WERI-Rb-1 (cell line): ENCODE data around the gene GALNT12.

Source experiments
- DNase-seq: peaks from one replicate; pipeline ENCODE4 v3.0.0-alpha.2; 2020
- H3K27ac ChIP-seq: fragments of 250-450 bp; sonication (Bioruptor Pico); 2 replicates; pipeline ENCODE4 v1.5.1; 2020; ENCODE audit warnings: mild to moderate bottlenecking, moderate library complexity
- H3K27me3 ChIP-seq: fragments of 250-450 bp; sonication (Bioruptor Pico); 2 replicates; pipeline ENCODE4 v1.5.1; 2021; ENCODE audit warnings: mild to moderate bottlenecking, low read depth, moderate library complexity; ENCODE audit not compliant: insufficient read depth, severe bottlenecking
- H3K36me3 ChIP-seq: fragments of 250-450 bp; sonication (Bioruptor Pico); 2 replicates; pipeline ENCODE4 v1.5.1; 2020; ENCODE audit warnings: mild to moderate bottlenecking, moderate library complexity
- H3K4me3 ChIP-seq: 2 replicates; pipeline ENCODE4 v1.5.1; 2011; ENCODE audit warnings: low read depth, mild to moderate bottlenecking, control low read depth, low read length
- H3K9me3 ChIP-seq: fragments of 250-450 bp; sonication (Bioruptor Pico); 2 replicates; pipeline ENCODE4 v1.5.1; 2021; ENCODE audit warnings: mild to moderate bottlenecking, moderate library complexity; ENCODE audit not compliant: severe bottlenecking
- CTCF ChIP-seq: IDR thresholded peaks from 2 replicates; pipeline ENCODE4 v1.5.1; 2011; ENCODE audit warnings: low read depth, mild to moderate bottlenecking, control low read depth, inconsistent platforms, low read length

The GALNT12 gene

GRCh38 chr9:98852460-98852734 lies 44.9 kb downstream of the GALNT12 start:
- DNase-seq: no peak
- Histone ChIP-seq H3K4me3 (no peak overlapping the region), H3K36me3 (no peaks in the 10 kb centered on the region; the same call in 1 of the 2 replicates), H3K27ac (no peak overlapping the region), H3K27me3 (no peaks in the 10 kb centered on the region), H3K9me3 (peaks cover 2% of the 10 kb centered on the region)
- TF ChIP-seq CTCF: no peak

- Histone ChIP-seq H3K9me3 (peaks cover 2% of the 10 kb centered on the region), H3K36me3 (no peaks in the 10 kb centered on the region; the same call in 1 of the 2 replicates), H3K27me3 (no peaks in the 10 kb centered on the region), H3K27ac (no peak overlapping the region), H3K4me3 (no peak overlapping the region)
- DNase-seq: no peak
- TF ChIP-seq CTCF: no peak
Measured at GRCh38 chr9:98852961-98853360, 45.5 kb downstream of the GALNT12 start.

GRCh38 chr9:98854266-98854665 lies 46.8 kb downstream of the GALNT12 start:
- no peak for DNase-seq
- no peak for TF ChIP-seq CTCF
- no peak overlapping the region for H3K27ac ChIP-seq
- no peaks in the 10 kb centered on the region; the same call in 1 of the 2 replicates for H3K36me3 ChIP-seq
- H3K27me3 ChIP-seq: no peaks in the 10 kb centered on the region
- peaks cover 2% of the 10 kb centered on the region for H3K9me3 ChIP-seq
- H3K4me3 ChIP-seq: no peak overlapping the region

- Histone ChIP-seq H3K27me3 (no peaks in the 10 kb centered on the region), H3K27ac (no peak overlapping the region), H3K36me3 (no peaks in the 10 kb centered on the region), H3K4me3 (no peak overlapping the region), H3K9me3 (peaks cover 2% of the 10 kb centered on the region)
- DNase-seq: no peak
- TF ChIP-seq CTCF: no peak
Measured at GRCh38 chr9:98855592-98855991, 48.1 kb downstream of the GALNT12 start.

GRCh38 chr9:98856982-98857381 lies 49.5 kb downstream of the GALNT12 start:
- DNase-seq: no peak
- TF ChIP-seq CTCF: no peak
- H3K9me3 ChIP-seq: peaks cover 2% of the 10 kb centered on the region
- no peaks in the 10 kb centered on the region for H3K36me3 ChIP-seq
- no peak overlapping the region for H3K27ac ChIP-seq
- no peak overlapping the region for H3K4me3 ChIP-seq
- no peaks in the 10 kb centered on the region for H3K27me3 ChIP-seq

GRCh38 chr9:98859941-98860340 lies 52.5 kb downstream of the GALNT12 start:
- no peaks in the 10 kb centered on the region for H3K27me3 ChIP-seq
- H3K27ac ChIP-seq: no peak overlapping the region
- no peak for DNase-seq
- no peaks in the 10 kb centered on the region for H3K36me3 ChIP-seq
- peaks cover 2% of the 10 kb centered on the region for H3K9me3 ChIP-seq
- no peak overlapping the region for H3K4me3 ChIP-seq
- no peak for TF ChIP-seq CTCF
